HepG2 (cell line): ENCODE results near the gene METTL26. TPM values are rescaled to one million over a fixed set of nuclear protein-coding genes. Genes with fewer than 3 reads are reported as not detected.

Experiments used
- FOXK1 ChIP-seq: sonication (generic); formaldehyde crosslinking; IDR thresholded peaks from 2 replicates; pipeline ENCODE4 v1.4.0; 2020; ENCODE audit warnings: low read depth, missing genetic modification reagents, borderline replicate concordance
- FOXP1 ChIP-seq, 2 experiments: fragments of 450-650 bp in 1 of 2; IDR thresholded peaks; 2 replicates each; pipeline ENCODE4 v1.6.1; 2017 to 2018; ENCODE audit warnings: antibody characterized with exemption in 1 of 2
- IKZF4 ChIP-seq: sonication (generic); formaldehyde crosslinking; IDR thresholded peaks from 2 replicates; pipeline ENCODE4 v1.5.1; 2020; ENCODE audit warnings: borderline replicate concordance, mild to moderate bottlenecking, low read depth, missing genetic modification reagents; ENCODE audit errors: not compliant biosample characterization
- KAT2B ChIP-seq: fragments of 150-350 bp; IDR thresholded peaks from 2 replicates; pipeline ENCODE4 v1.6.1; 2014; ENCODE audit warnings: low read depth, low read length, borderline replicate concordance
- NFE2 ChIP-seq: sonication (generic); formaldehyde crosslinking; IDR thresholded peaks from 2 replicates; pipeline ENCODE4 v1.4.0; 2020; ENCODE audit warnings: missing genetic modification reagents
- PITX1 ChIP-seq: sonication (generic); formaldehyde crosslinking; IDR thresholded peaks from 2 replicates; pipeline ENCODE4 v1.5.1; 2020; ENCODE audit warnings: mild to moderate bottlenecking, missing genetic modification reagents
- REST ChIP-seq, 2 experiments: IDR thresholded peaks; 2 replicates each; pipeline ENCODE4 v1.6.1; 2011 to 2012; ENCODE audit warnings: low read length in 2 of 2, borderline replicate concordance in 1 of 2, low read depth in 1 of 2, mild to moderate bottlenecking in 1 of 2, moderate library complexity in 1 of 2
- SIX1 ChIP-seq: sonication (generic); formaldehyde crosslinking; IDR thresholded peaks from 2 replicates; pipeline ENCODE4 v1.4.0; 2020; ENCODE audit warnings: missing genetic modification reagents, borderline replicate concordance
- TBL1XR1 ChIP-seq: fragments of 150-350 bp; IDR thresholded peaks from 2 replicates; pipeline ENCODE4 v1.6.1; 2014; ENCODE audit warnings: borderline replicate concordance, low read length; ENCODE audit not compliant: partially characterized antibody
- TBX2 ChIP-seq: sonication (generic); formaldehyde crosslinking; IDR thresholded peaks from 2 replicates; pipeline ENCODE4 v1.5.0; 2020; ENCODE audit warnings: missing genetic modification reagents, mild to moderate bottlenecking, borderline replicate concordance
- THAP9 ChIP-seq: sonication (generic); formaldehyde crosslinking; IDR thresholded peaks from 2 replicates; pipeline ENCODE4; 2020; ENCODE audit warnings: missing genetic modification reagents, mild to moderate bottlenecking, borderline replicate concordance
- TP53 ChIP-seq: sonication (generic); formaldehyde crosslinking; conservative IDR thresholded peaks from 2 replicates; pipeline ENCODE4 v1.4.0; 2020; ENCODE audit warnings: missing genetic modification reagents
- ZBTB3 ChIP-seq: sonication (generic); formaldehyde crosslinking; IDR thresholded peaks from 2 replicates; pipeline ENCODE4 v1.4.0; 2020; ENCODE audit warnings: low read depth, mild to moderate bottlenecking, moderate library complexity, missing genetic modification reagents, borderline replicate concordance
- ZNF414 ChIP-seq: sonication (generic); formaldehyde crosslinking; IDR thresholded peaks from 2 replicates; pipeline ENCODE4 v1.5.0; 2020; ENCODE audit warnings: missing genetic modification reagents
- ZNF598 ChIP-seq: sonication (generic); formaldehyde crosslinking; IDR thresholded peaks from 2 replicates; pipeline ENCODE4 v1.5.1; 2020; ENCODE audit warnings: mild to moderate bottlenecking, missing genetic modification reagents, borderline replicate concordance
- ZNF660 ChIP-seq: sonication (generic); formaldehyde crosslinking; IDR thresholded peaks from 2 replicates; pipeline ENCODE4 v1.5.1; 2020; ENCODE audit warnings: mild to moderate bottlenecking, low read depth, missing genetic modification reagents, borderline replicate concordance
- ZNF674 ChIP-seq: sonication (generic); formaldehyde crosslinking; IDR thresholded peaks from 2 replicates; pipeline ENCODE4 v1.5.0; 2020; ENCODE audit warnings: low read depth, mild to moderate bottlenecking, missing genetic modification reagents
- ZNF773 ChIP-seq: sonication (generic); formaldehyde crosslinking; IDR thresholded peaks from 2 replicates; pipeline ENCODE4 v1.4.0; 2020; ENCODE audit warnings: missing genetic modification reagents, borderline replicate concordance
- ZNF841 ChIP-seq: sonication (generic); formaldehyde crosslinking; IDR thresholded peaks from 2 replicates; pipeline ENCODE4 v1.8.1; 2023; ENCODE audit warnings: missing genetic modification reagents, borderline replicate concordance
- ZNF883 ChIP-seq: sonication (generic); formaldehyde crosslinking; IDR thresholded peaks from 2 replicates; pipeline ENCODE4 v1.5.1; 2020; ENCODE audit warnings: mild to moderate bottlenecking, missing genetic modification reagents; ENCODE audit errors: not compliant biosample characterization
- ZSCAN31 ChIP-seq: sonication (generic); formaldehyde crosslinking; IDR thresholded peaks from 2 replicates; pipeline ENCODE4 v1.5.0; 2020; ENCODE audit warnings: low read depth, mild to moderate bottlenecking, missing genetic modification reagents
- polyA plus RNA-seq, 8 experiments: library from polyadenylated mRNA; depleted of rRNA in 3 of 8; stranded (reverse) in 7 of 8; unstranded in 1 of 8; fragments of >200 nt; fragmentation: Illumina TruSeq in 4 of 8; extraction: Trizol in 4 of 8; gene quantifications; 2 replicates each; pipeline versions ENCODE4 v1.2.1 to v1.2.3, GENCODE V29; 2011 to 2016; ENCODE audit warnings: low read depth in 4 of 8, missing spikeins in 1 of 8, mixed read lengths in 1 of 8; ENCODE audit not compliant: insufficient read depth in 1 of 8
- total RNA-seq, 5 experiments: library from RNA; depleted of rRNA; stranded (reverse); fragments of >200 nt; fragmentation: Illumina TruSeq; extraction: Trizol; gene quantifications; 2 replicates each; pipeline ENCODE4 v1.2.3, GENCODE V29; 2016; ENCODE audit warnings: low read depth in 1 of 5

Gene METTL26
- total and polyA plus RNA-seq, 2 of the 13 experiments (the other 11 are each of a cell fraction or from before 2014, with no cell fraction given) = 65.5 to 70.1 TPM

GRCh38 chr16:610513-611381 lies 25.4 kb downstream of the METTL26 start (continued):
- no peak for TF ChIP-seq TBL1XR1
- no peak for TF ChIP-seq FOXP1 (IDR thresholded peaks at IDR 0.05)
- TF ChIP-seq FOXP1 (CRISPR knock-in tag; IDR thresholded peaks at IDR 0.05) = no peak
- no peak for TF ChIP-seq SIX1 (CRISPR knock-in tag)
- TF ChIP-seq FOXK1 (CRISPR knock-in tag) = no peak
- TF ChIP-seq NFE2 (CRISPR knock-in tag) = no peak
- TF ChIP-seq PITX1 = no peak
- 0 out of 2 replicates have a peak, but pooled peaks have one; percentile 33 for TF ChIP-seq THAP9
- TF ChIP-seq ZNF660 (CRISPR knock-in tag) = no peak
- no peak for TF ChIP-seq ZNF883 (CRISPR knock-in tag)
- TF ChIP-seq ZNF414 (CRISPR knock-in tag) = no peak
- 0 out of 2 replicates have a peak, but pooled peaks have one; percentile 58 for TF ChIP-seq ZNF598
- no peak for TF ChIP-seq TP53 (CRISPR knock-in tag)
- TF ChIP-seq REST (IDR thresholded peaks at IDR 0.05; ENCODE audit: borderline replicate concordance in 1 of 2, low read depth in 1 of 2, low read length in 2 of 2) = no peak
- no peak for TF ChIP-seq ZBTB3 (CRISPR knock-in tag)
- TF ChIP-seq ZNF674 (CRISPR knock-in tag) = no peak
- no peak for TF ChIP-seq ZNF841 (CRISPR knock-in tag)
- peak; percentile 27; the same call in 1 of the 2 replicates for TF ChIP-seq TBX2 (CRISPR knock-in tag)
- TF ChIP-seq ZNF773 (CRISPR knock-in tag) = no peak
- TF ChIP-seq IKZF4 = no peak
- TF ChIP-seq KAT2B = no peak
- 0 out of 2 replicates have a peak, but pooled peaks have one; percentile 6 for TF ChIP-seq ZSCAN31 (CRISPR knock-in tag)
